ENCODE measurements around the gene C19orf81. TPM values are rescaled to one million over a fixed set of nuclear protein-coding genes. Genes with fewer than 3 reads are reported as not detected.

The C19orf81 gene
- total and polyA plus RNA-seq, 2 of the 13 experiments (the other 11 are each of a cell fraction or from before 2014, with no cell fraction given), result not detected

DNA sequence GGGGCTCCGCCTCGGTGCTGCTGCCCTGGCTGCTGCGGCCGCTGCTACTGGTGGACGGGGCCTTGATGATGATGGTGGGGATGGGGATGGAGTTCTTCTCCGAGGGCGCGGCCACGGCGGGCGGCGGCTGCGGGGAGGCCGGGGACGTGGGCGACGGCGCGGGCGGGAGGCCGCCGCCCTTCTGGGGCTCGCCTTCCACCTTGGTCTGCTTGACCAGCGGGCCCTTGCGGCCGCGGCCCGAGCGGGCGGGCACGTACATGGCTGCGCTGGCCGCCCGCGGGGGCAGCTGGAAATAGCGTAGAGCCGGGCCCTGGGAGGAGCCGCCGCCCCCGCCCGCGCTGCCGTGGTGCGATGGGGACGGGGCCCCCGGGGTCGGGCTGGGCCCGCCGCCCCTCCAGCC, 19.2 kb downstream of the C19orf81 start (continued):
- TF ChIP-seq, protein P1, sequence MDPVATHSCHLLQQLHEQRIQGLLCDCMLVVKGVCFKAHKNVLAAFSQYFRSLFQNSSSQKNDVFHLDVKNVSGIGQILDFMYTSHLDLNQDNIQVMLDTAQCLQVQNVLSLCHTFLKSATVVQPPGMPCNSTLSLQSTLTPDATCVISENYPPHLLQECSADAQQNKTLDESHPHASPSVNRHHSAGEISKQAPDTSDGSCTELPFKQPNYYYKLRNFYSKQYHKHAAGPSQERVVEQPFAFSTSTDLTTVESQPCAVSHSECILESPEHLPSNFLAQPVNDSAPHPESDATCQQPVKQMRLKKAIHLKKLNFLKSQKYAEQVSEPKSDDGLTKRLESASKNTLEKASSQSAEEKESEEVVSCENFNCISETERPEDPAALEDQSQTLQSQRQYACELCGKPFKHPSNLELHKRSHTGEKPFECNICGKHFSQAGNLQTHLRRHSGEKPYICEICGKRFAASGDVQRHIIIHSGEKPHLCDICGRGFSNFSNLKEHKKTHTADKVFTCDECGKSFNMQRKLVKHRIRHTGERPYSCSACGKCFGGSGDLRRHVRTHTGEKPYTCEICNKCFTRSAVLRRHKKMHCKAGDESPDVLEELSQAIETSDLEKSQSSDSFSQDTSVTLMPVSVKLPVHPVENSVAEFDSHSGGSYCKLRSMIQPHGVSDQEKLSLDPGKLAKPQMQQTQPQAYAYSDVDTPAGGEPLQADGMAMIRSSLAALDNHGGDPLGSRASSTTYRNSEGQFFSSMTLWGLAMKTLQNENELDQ (CRISPR knock-in tag; IDR thresholded peaks at IDR 0.05; ENCODE audit: borderline replicate concordance), result no peak
- no peak for TF ChIP-seq AKAP8 (CRISPR knock-in tag; IDR thresholded peaks at IDR 0.05)

DNA sequence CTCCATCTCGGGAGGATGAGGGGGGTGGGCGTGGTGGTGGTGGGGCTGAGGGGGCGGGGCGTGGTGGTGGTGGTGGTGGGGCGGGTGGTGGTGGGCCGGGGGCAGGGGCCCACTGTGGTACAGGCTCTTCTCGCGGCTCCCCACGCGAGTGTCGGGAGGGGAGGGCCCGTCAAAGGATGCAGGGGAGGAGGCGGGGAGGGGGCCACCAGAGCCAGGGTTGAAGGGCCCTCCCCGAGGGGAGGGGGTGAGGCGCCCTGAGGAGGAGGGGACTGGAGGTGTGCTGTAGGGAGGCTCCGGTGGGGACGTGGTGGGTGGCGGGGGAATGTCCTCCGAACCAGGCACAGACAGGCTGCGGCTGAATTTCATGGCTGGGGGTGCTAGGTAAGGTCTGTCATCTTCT, 19.6 kb downstream of the C19orf81 start:
- ATAC-seq (no peak), DNase-seq (ENCODE audit: low spot score) (no peak), FAIRE-seq (no peak)
- intact Hi-C loops (cut with micrococcal nuclease; ENCODE audit: unreplicated experiment), result no loop called here
- Histone ChIP-seq H3K9ac (ENCODE audit: insufficient read depth, low read depth, low read length) (no peak overlapping the region), H3K79me2 (ENCODE audit: insufficient read depth, low read length) (no peaks in the 10 kb centered on the region), H2AFZ (ENCODE audit: low read length) (no peak overlapping the region), H4K20me1 (ENCODE audit: insufficient read depth, low read length) (no peaks in the 10 kb centered on the region), H3K36me3 (replicated peaks in 1 of 2; ENCODE audit: control insufficient read depth in 1 of 2, insufficient read depth in 2 of 2, low read length in 2 of 2) (no peaks in the 10 kb centered on the region), H3K9me3 (ENCODE audit: low read length) (no peaks in the 10 kb centered on the region; the same call in 1 of the 2 replicates), H3K27me3 (ENCODE audit: control insufficient read depth in 1 of 2, insufficient read depth in 2 of 2, low read length in 2 of 2) (peaks cover 6 to 36% of the 10 kb centered on the region in 2 experiments; a peak in 4 of 5 replicates), H3K4me3 (replicated peaks in 1 of 3; ENCODE audit: insufficient read depth in 1 of 3, low read depth in 2 of 3, low read length in 3 of 3) (no peak overlapping the region), H3K27ac (ENCODE audit: extremely low read length, insufficient read depth, low read length) (no peak overlapping the region), H3K4me1 (ENCODE audit: insufficient read depth, low read length) (no peaks in the 10 kb centered on the region), H3K4me2 (ENCODE audit: low read depth, low read length) (no peak overlapping the region)
- POLR2A ChIA-PET, result no interaction called here
- CTCF ChIA-PET (ENCODE audit: low intra/inter-chr PET ratio, low total read pairs), result interaction anchor here (1.1 to 1.5 kb wide), 2 partner anchors 115 to 253 kb away, joined by 3 to 8 read pairs; no protein-coding TSS in a partner anchor
- 72% methylated on average over 9 of the region's 20 CpGs for WGBS (ENCODE audit: low lambda C conversion rate)
- BruUV-seq (replicated peaks), result no TSS peak
- in situ Hi-C loops (cut with HindIII; ENCODE audit: extremely low pct_ligation_motif_present, low pct_unique_long_range_greater_than_20kb), result no loop called here
- TF ChIP-seq ZNF430 (CRISPR knock-in tag; IDR thresholded peaks at IDR 0.05), result no peak
- no peak for TF ChIP-seq SMAD1 (CRISPR knock-in tag; IDR thresholded peaks at IDR 0.05; ENCODE audit: borderline replicate concordance, low read depth)
- TF ChIP-seq SRY (CRISPR knock-in tag; IDR thresholded peaks at IDR 0.05), result no peak
- no peak for TF ChIP-seq ZNF101 (CRISPR knock-in tag; IDR thresholded peaks at IDR 0.05; ENCODE audit: borderline replicate concordance, low read depth)
- TF ChIP-seq, protein P2, sequence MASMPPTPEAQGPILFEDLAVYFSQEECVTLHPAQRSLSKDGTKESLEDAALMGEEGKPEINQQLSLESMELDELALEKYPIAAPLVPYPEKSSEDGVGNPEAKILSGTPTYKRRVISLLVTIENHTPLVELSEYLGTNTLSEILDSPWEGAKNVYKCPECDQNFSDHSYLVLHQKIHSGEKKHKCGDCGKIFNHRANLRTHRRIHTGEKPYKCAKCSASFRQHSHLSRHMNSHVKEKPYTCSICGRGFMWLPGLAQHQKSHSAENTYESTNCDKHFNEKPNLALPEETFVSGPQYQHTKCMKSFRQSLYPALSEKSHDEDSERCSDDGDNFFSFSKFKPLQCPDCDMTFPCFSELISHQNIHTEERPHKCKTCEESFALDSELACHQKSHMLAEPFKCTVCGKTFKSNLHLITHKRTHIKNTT (CRISPR knock-in tag; IDR thresholded peaks at IDR 0.05), result no peak
- TF ChIP-seq, protein P3, sequence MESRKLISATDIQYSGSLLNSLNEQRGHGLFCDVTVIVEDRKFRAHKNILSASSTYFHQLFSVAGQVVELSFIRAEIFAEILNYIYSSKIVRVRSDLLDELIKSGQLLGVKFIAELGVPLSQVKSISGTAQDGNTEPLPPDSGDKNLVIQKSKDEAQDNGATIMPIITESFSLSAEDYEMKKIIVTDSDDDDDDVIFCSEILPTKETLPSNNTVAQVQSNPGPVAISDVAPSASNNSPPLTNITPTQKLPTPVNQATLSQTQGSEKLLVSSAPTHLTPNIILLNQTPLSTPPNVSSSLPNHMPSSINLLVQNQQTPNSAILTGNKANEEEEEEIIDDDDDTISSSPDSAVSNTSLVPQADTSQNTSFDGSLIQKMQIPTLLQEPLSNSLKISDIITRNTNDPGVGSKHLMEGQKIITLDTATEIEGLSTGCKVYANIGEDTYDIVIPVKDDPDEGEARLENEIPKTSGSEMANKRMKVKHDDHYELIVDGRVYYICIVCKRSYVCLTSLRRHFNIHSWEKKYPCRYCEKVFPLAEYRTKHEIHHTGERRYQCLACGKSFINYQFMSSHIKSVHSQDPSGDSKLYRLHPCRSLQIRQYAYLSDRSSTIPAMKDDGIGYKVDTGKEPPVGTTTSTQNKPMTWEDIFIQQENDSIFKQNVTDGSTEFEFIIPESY (CRISPR knock-in tag; IDR thresholded peaks at IDR 0.05), result no peak
- no peak for TF ChIP-seq TCF12 (IDR thresholded peaks at IDR 0.05)
- TF ChIP-seq TCF12 (CRISPR knock-in tag; IDR thresholded peaks at IDR 0.05), result no peak
- TF ChIP-seq KDM4B (CRISPR knock-in tag; IDR thresholded peaks at IDR 0.05), result no peak
- no peak for TF ChIP-seq REL (CRISPR knock-in tag; conservative IDR thresholded peaks at IDR 0.05)
- TF ChIP-seq ZBTB3 (CRISPR knock-in tag; IDR thresholded peaks at IDR 0.05; ENCODE audit: borderline replicate concordance, low read depth), result no peak
- no peak for TF ChIP-seq ZNF558 (CRISPR knock-in tag; IDR thresholded peaks at IDR 0.05; ENCODE audit: borderline replicate concordance)
- TF ChIP-seq, protein P4, sequence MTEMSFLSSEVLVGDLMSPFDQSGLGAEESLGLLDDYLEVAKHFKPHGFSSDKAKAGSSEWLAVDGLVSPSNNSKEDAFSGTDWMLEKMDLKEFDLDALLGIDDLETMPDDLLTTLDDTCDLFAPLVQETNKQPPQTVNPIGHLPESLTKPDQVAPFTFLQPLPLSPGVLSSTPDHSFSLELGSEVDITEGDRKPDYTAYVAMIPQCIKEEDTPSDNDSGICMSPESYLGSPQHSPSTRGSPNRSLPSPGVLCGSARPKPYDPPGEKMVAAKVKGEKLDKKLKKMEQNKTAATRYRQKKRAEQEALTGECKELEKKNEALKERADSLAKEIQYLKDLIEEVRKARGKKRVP (CRISPR knock-in tag; IDR thresholded peaks at IDR 0.05), result no peak

Measured in HepG2 (cell line).